RWPE2 (cell line): ENCODE results near the gene ACVRL1.

ENCODE experiments used
- ATAC-seq: fragments of 200-7000 bp; cut with Tn5 transposase; 3 replicates; pipeline ENCODE4 v1.9.1; 2021; ENCODE audit warnings: low read depth
- DNase-seq: peaks from one replicate; pipeline ENCODE4 v3.0.0-alpha.2; 2020; ENCODE audit warnings: low spot score
- H3K27ac ChIP-seq: fragments of 450-650 bp; 2 replicates; pipeline ENCODE4 v1.5.1; 2017; ENCODE audit warnings: mild to moderate bottlenecking; ENCODE audit not compliant: poor library complexity, severe bottlenecking
- H3K27me3 ChIP-seq: fragments of 250-450 bp; sonication (Bioruptor Pico); 2 replicates; pipeline ENCODE4 v1.5.1; 2021; ENCODE audit warnings: mild to moderate bottlenecking, moderate library complexity; ENCODE audit not compliant: insufficient read depth, poor library complexity, severe bottlenecking
- H3K36me3 ChIP-seq: fragments of 250-450 bp; sonication (Bioruptor Pico); 2 replicates; pipeline ENCODE4 v1.5.1; 2020; ENCODE audit warnings: low read depth, mild to moderate bottlenecking, moderate library complexity
- H3K4me1 ChIP-seq: fragments of 250-450 bp; sonication (Bioruptor Pico); 2 replicates; pipeline ENCODE4 v1.5.1; 2021; ENCODE audit warnings: mild to moderate bottlenecking, moderate library complexity; ENCODE audit not compliant: insufficient read depth, poor library complexity, severe bottlenecking
- H3K4me3 ChIP-seq: fragments of 250-450 bp; sonication (Bioruptor Pico); 2 replicates; pipeline ENCODE4 v1.5.1; 2021; ENCODE audit warnings: mild to moderate bottlenecking, moderate library complexity; ENCODE audit not compliant: severe bottlenecking
- H3K9me3 ChIP-seq: fragments of 250-450 bp; sonication (Bioruptor Pico); 2 replicates; pipeline ENCODE4 v1.5.1; 2021; ENCODE audit warnings: mild to moderate bottlenecking, moderate library complexity; ENCODE audit not compliant: severe bottlenecking
- TF ChIP-seq, protein P1 (sequence below): fragments of 450-650 bp; IDR thresholded peaks from one replicate; pipeline ENCODE4 v1.5.1; 2017; ENCODE audit warnings: mild to moderate bottlenecking, moderate library complexity; ENCODE audit not compliant: poor library complexity, severe bottlenecking

The ACVRL1 gene

DNA sequence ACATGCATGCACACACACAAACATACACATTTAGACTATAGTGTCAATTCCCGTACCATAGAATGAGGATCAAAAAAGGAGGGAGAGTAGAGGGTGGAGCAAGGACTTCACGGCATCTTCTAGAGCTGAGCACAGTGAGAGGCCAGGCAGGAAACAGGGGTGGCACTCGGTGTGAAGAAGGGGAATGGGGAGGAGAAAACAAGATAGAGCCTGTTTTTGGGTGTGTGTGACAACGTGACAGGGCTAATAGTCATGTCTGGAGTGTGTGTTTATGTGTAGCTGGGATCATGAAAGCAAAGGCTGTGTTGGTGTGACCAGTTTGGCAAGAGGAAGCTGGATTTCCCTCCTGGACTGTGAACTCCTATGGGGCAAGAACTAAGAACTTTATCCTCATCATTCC, 34.3 kb downstream of the ACVRL1 start:
- TF ChIP-seq, protein P1, sequence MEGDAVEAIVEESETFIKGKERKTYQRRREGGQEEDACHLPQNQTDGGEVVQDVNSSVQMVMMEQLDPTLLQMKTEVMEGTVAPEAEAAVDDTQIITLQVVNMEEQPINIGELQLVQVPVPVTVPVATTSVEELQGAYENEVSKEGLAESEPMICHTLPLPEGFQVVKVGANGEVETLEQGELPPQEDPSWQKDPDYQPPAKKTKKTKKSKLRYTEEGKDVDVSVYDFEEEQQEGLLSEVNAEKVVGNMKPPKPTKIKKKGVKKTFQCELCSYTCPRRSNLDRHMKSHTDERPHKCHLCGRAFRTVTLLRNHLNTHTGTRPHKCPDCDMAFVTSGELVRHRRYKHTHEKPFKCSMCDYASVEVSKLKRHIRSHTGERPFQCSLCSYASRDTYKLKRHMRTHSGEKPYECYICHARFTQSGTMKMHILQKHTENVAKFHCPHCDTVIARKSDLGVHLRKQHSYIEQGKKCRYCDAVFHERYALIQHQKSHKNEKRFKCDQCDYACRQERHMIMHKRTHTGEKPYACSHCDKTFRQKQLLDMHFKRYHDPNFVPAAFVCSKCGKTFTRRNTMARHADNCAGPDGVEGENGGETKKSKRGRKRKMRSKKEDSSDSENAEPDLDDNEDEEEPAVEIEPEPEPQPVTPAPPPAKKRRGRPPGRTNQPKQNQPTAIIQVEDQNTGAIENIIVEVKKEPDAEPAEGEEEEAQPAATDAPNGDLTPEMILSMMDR = no peak
- Histone ChIP-seq H3K27me3 (no peaks in the 10 kb centered on the region), H3K36me3 (no peaks in the 10 kb centered on the region)

DNA sequence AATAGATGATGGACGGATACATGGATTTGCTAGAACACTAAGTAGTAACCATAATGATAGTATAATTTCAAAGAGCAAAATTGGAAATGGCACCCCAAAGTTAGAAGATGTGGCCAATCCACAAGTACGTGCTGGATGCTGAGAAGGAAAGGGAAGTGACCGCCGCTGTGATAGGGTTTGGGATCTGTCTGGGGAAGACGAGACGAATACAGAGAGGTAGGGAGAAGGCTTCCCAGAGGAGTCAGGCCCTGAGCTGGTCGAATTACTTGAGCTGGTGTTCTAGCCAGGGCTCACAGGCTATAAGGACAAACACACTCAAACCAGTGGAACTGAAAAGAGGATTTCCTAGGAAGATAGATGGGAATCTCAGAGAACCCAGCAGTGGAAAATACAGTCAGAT, 34.8 kb downstream of the ACVRL1 start:
- H3K9me3 ChIP-seq = peaks cover 11% of the 10 kb centered on the region

More for the DNA sequence above, 34.3 kb downstream of the ACVRL1 start:
- DNase-seq = no peak
- peak; percentile 58 for ATAC-seq
- H3K9me3 ChIP-seq = peaks cover 11% of the 10 kb centered on the region
- no peak overlapping the region for H3K4me3 ChIP-seq
- peaks cover 7% of the 10 kb centered on the region for H3K4me1 ChIP-seq
- H3K27ac ChIP-seq = no peak overlapping the region

DNA sequence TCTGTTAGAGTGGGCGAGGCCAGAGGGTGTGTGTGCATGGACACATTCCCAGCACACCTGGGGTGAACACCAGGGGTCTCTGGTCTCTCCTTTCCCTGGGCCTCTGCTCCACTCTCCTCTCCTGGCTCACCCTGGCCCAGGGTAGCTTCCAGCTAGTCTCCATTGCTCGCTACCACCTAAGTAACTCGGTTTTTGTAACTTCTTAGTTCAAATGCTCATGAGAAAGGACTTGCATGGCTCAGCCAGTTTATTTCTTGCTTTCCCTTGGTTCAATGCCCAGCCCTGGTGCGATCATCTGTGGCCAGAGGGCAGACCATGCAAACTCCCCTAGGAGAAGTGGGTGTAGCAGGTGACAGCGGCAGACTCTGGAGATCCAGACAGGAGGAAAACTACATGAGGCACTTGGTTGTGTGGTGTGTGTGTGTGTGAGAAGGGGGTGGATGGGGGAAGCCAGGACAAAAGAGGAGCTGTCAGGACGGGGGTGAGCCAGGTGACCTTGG, 35.2 kb downstream of the ACVRL1 start:
- Histone ChIP-seq H3K4me1 (peaks cover 7% of the 10 kb centered on the region), H3K27ac (no peak overlapping the region), H3K4me3 (no peak overlapping the region), H3K9me3 (peaks cover 11% of the 10 kb centered on the region), H3K27me3 (no peaks in the 10 kb centered on the region), H3K36me3 (no peaks in the 10 kb centered on the region)
- DNase-seq = no peak
- no peak for ATAC-seq
- TF ChIP-seq, protein P1 = no peak

More for the DNA sequence above, 34.8 kb downstream of the ACVRL1 start:
- ATAC-seq = no peak
- Histone ChIP-seq H3K27me3 (no peaks in the 10 kb centered on the region), H3K27ac (no peak overlapping the region), H3K4me1 (peaks cover 7% of the 10 kb centered on the region), H3K36me3 (no peaks in the 10 kb centered on the region), H3K4me3 (no peak overlapping the region)
- DNase-seq = no peak
- TF ChIP-seq, protein P1 = no peak

DNA sequence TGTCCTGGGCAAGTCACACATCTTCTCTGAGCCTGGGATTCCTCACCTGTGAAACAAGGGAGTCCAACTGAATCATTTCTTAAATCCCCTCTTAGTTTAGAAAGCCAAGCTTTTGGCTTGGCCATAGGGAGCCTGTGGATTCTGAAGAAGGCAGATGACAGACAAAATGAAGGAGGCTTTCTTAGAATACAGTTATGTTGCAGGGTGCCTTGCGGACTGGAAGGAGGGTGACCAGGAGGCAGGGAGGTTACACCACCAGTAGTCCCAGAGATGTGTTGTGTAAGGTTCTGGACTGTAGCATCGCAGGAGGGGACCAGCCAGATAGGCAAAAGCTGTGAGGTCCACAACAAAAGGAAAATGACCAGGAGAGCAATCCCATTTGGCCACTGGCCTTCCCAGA, 36.0 kb downstream of the ACVRL1 start:
- peaks cover 11% of the 10 kb centered on the region for H3K9me3 ChIP-seq
- TF ChIP-seq, protein P1 = no peak
- ATAC-seq (no peak), DNase-seq (no peak)
- H3K27me3 ChIP-seq = no peaks in the 10 kb centered on the region
- no peaks in the 10 kb centered on the region for H3K36me3 ChIP-seq
- no peak overlapping the region for H3K4me3 ChIP-seq
- H3K27ac ChIP-seq = no peak overlapping the region
- peaks cover 7% of the 10 kb centered on the region for H3K4me1 ChIP-seq

DNA sequence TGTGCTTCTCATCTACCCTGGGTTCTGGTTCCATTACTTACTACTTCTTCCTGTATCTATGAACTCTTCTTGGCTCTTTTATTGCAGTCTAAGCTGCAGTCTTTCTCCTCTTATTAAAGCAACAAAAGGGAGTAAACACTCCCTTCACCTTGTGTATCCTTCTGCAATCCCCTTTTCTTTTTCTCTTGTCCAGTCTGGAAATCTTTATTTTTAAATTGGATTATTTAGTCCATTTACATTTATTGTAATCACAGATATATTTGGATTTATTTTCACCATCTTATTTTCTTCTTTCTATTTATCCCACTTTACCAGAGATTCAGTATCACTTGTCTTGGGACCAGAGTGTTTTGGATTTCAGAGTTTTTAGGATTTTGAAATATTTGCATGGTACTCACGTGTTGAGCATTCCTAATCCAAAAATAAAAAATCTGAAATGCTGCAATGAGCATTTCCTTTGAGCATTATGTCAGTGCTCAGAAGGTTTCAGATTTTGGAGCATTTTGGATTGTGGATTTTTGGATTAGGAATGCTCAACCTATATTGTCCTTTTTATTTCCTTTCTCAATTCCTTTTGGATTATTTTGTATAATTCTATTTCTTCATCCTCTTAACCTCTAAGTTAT, 37.4 kb downstream of the ACVRL1 start:
- Histone ChIP-seq H3K4me1 (peaks cover 7% of the 10 kb centered on the region), H3K4me3 (no peak overlapping the region), H3K27ac (no peak overlapping the region), H3K36me3 (no peaks in the 10 kb centered on the region), H3K27me3 (no peaks in the 10 kb centered on the region), H3K9me3 (peaks cover 11% of the 10 kb centered on the region)
- ATAC-seq = no peak
- TF ChIP-seq, protein P1 = no peak
- no peak for DNase-seq
